GM18867 (cell line): ENCODE results near the gene IFI27.
"Not testable (repeated sequence)": the region's sequence is repeated elsewhere in the genome, so short reads cannot be mapped to it uniquely, and the experiment has no call there.

Experiments
- ATAC-seq: cut with Tn5 transposase; IDR thresholded peaks from one replicate; pipeline ENCODE4 v1.9.1; 2021; ENCODE audit warnings: mild to moderate bottlenecking, moderate library complexity; ENCODE audit not compliant: unreplicated experiment

Gene IFI27

GRCh38 chr14:94145902-94146527 is 35.5 kb downstream of the IFI27 start:
- ATAC-seq = peak; percentile 58

GRCh38 chr14:94152676-94153075 is 42.1 kb downstream of the IFI27 start:
- ATAC-seq = no peak

GRCh38 chr14:94153750-94154342 is 43.3 kb downstream of the IFI27 start:
- no peak for ATAC-seq

GRCh38 chr14:94156143-94156542 is 45.6 kb downstream of the IFI27 start:
- ATAC-seq = not testable (repeated sequence)

GRCh38 chr14:94157197-94157596 is 46.7 kb downstream of the IFI27 start:
- no peak for ATAC-seq

- ATAC-seq = no peak
Measured at GRCh38 chr14:94158239-94158883, 47.8 kb downstream of the IFI27 start.

- ATAC-seq = no peak
Measured at GRCh38 chr14:94161058-94161457, 50.5 kb downstream of the IFI27 start.

- no peak for ATAC-seq
Measured at GRCh38 chr14:94161981-94162380, 51.4 kb downstream of the IFI27 start.

GRCh38 chr14:94162466-94162865 is 51.9 kb downstream of the IFI27 start:
- no peak for ATAC-seq

- no peak for ATAC-seq
Measured at GRCh38 chr14:94163796-94164195, 53.3 kb downstream of the IFI27 start.

- ATAC-seq = no peak
Measured at GRCh38 chr14:94164685-94165431, 54.3 kb downstream of the IFI27 start.

- ATAC-seq = no peak
Measured at GRCh38 chr14:94165744-94166143, 55.2 kb downstream of the IFI27 start.
